GM19397 (cell line): ENCODE measurements around the gene S100Z.
"Not testable (repeated sequence)": the region's sequence is repeated elsewhere in the genome, so short reads cannot be mapped to it uniquely, and the experiment has no call there.

Experiments used
- ATAC-seq: cut with Tn5 transposase; IDR thresholded peaks from one replicate; pipeline ENCODE4 v1.9.1; 2021; ENCODE audit warnings: mild to moderate bottlenecking, moderate library complexity; ENCODE audit not compliant: unreplicated experiment

Gene S100Z

DNA sequence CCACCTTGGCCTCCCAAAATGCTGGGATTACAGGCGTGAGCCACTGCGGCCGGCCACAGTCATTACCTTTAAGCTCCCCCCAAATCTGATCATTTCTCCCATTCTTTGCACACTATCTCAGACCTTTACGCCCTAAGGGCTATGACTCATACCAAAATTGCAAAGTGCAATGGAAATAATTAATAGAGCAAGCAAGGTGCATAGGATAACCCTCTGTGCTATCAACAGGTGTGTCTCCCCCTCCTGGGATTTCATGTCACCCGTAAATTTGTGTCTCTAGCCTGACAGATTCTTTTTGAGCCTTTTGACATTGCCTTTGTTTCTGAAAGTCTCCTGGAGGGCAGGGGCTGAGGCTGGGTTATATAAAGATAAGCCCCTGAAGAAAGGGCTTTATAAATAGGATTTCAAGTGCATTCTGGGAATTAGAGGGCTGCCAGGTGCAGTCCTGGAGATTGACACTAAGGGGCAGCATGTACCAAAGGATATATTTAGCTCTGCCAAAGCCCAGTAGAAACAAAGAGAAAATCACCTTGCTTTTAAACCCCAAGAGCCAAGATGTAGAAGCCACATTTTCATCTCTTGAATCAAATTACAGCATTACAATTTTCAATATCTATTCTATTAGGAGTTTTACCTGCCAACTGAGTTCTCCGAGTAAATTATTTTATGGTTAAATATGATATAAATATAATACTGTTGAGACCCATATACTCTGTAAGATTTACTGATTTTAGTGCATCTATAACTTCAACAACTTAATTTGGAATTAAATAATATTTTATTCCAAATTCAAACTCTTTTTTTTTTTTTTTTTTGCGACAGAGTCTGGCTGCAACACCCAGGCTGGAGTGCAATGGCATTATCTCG is 18.2 kb downstream of the S100Z start:
- ATAC-seq: no peak

DNA sequence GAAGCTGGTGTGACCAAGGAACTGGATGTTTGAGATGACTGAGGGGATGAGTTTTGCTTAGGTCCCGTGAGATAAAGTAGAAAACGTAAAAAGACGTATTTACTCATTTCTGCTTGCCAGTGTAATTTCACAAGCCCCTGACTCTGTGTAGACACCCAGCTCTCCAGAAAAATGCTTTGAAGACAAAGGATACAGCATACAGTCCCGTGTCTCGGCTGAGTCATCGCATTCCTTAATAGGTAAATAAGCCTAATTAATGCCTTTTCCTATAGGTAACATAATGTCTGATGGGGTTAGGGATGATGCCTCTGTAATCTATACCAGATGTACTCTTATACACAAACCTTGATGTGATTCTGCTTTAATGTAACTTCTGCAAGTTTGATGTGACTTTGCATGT is 20.2 kb downstream of the S100Z start:
- no peak for ATAC-seq

DNA sequence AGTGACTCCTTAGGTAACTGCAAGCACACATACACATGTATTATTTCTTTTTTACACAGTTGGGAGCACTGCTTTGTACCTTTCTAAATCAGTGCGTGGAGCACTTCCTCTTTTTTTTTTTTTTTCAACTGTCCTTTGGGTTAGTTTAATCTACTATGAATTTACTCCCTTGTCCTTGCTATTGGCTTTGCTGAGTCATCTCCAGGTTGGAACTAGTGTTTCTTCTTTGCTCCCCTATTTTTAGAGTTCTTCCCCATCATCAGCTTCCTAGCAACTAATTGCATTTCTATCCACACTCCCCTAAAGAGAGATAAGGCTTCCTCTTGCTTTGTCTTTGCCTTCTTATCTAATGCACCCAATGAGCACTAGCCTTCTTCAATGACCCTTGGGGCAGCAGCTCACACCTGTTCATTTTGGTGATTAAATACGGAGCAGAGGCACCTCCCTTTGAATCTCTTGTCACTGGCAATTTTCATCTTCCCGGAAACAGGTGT is 24.3 kb downstream of the S100Z start:
- no peak for ATAC-seq

DNA sequence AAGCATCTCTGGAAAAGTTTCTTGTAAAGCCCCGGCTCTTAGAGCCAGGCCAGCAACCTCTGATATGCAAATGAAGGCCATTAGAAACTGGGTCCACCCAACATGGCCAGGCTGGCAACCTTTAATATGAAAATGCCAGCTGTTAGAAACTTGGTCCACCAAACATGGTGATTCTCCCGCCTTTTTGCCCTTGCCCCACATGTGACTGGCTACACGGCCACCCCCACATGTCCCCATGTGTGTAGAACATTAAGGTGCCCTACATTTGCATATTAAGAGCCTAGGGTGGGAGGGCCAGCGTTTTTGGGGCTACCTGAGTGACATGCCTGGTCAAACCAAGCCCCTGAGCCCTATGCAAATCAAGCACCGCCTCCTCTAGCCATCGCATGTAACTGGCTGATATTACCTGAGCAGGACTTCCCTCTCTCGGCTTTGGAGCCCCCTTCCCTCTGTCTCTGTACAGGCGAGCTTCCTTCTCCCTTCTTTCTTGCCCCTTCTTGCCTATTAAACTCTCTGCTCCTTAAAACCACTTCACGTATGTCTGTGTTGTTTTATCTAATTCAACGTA is 39.0 kb downstream of the S100Z start:
- no peak for ATAC-seq

DNA sequence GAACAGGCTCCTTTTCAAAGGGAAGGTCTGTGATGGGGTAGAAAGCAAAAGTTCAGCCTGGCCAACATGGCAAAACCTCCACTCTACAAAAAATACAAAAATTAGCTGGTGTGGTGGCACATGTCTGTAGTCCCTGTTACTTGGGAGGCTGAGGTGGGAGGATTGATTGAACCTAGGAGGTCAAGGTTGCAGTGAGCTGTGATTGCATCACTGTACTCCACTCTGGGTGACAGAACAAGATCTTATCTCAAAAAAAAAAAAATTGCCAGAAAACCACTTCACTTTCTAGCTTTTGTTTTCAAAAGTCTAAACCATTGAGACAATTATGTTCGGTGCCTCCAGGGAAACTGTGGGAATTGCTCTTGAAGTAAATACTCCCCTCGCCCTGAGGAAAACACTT is 43.5 kb downstream of the S100Z start:
- no peak for ATAC-seq

DNA sequence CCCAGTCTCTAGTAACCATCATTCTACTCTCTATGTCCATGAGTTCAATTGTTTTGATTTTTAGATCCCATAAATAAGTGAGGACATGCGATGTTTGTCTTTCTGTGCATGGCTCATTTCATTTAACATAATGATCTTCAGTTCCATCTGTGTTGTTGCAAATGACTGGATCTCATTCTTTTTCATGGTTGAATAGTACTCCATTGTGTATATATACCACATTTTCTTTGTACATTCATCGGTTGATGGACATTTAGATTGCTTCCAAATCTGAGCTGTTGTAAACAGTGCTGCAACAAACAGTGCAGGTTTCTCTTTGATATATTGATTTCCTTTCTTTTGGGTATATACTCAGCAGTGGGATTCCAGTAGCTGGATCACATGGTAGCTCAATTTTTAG is 46.4 kb downstream of the S100Z start:
- ATAC-seq: no peak

DNA sequence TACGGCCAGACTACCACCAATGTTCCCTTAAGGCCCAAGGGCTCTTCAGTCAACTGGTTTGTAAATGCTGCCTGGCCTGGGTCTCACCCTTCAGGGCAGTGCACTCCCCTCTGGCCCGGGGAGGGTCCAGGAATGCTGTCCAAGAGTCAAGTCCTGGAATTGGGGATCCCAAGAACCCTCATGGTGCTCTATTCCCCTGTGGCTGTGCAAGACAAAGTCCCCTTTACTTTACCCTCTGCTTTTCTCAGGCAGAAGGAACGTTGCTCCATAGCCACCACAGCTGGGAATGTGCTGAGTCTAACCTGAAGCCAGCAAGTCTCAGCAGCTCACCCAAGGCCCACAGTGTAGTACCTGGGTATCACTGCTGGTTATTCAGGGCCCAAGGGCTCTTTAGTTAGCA is 51.7 kb downstream of the S100Z start:
- ATAC-seq: no peak

DNA sequence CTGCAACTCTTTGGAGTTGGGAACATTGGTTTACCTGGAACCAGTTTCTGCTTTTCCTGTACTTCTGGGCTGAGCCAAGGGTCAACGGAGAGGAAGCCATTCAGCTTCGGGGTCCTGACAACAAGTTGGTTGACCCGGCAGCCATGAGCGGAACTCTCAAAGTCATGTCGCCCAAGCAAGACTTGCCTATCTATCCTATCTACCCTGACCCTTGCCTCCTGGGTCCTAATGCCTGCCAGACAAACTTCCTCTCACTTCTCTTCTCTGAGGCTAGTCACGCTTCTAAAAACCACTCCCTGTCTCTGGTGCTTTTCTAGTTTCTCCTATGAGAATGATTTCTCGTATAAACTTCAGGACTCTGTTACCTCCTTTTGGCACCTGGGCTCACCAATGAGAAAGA is 58.4 kb downstream of the S100Z start:
- ATAC-seq: no peak

DNA sequence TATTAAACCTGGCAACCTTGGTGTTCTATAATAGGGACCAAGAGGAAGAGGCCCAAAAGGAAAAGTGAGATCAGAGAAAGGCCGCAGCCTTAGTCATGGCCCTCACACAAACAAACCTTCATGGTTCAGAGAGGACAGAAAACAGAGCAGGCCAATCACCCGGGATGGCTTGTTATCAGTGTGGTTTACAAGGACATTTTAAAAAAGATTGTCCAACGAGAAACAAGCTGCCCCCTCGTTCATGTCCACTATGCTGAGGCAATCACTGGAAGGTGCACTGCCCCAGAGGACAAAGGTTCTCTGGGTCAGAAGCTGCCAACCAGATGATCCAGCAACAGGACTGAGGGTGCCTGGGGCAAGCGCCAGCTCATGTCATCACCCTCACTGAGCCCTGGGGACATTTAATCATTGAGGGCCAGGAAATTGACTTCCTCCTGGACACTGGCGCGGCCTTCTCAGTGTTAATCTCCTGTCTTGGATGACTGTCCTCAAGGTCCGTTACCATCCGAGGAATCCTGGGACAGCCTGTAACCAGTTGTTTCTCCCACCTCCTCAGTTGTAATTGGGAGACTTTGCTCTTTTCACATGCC is 60.6 kb downstream of the S100Z start:
- ATAC-seq: not testable (repeated sequence)

DNA sequence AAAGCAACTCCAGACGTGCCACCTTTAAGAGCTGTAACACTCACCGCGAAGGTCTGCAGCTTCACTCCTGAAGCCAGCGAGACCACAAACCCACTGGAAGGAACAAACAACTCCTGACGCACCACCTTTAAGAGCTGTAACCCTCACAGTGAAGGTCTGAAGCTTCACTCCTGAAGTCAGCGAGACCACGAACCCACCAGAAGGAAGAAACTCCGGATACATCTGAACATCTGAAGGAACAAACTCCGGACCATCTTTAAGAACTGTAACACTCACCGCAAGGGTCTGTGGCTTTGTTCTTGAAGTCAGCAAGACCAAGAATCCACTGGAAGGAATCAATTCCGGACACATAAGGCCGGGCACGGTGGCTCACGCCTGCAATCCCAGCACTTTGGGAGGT is 64.9 kb downstream of the S100Z start:
- ATAC-seq: not testable (repeated sequence)

DNA sequence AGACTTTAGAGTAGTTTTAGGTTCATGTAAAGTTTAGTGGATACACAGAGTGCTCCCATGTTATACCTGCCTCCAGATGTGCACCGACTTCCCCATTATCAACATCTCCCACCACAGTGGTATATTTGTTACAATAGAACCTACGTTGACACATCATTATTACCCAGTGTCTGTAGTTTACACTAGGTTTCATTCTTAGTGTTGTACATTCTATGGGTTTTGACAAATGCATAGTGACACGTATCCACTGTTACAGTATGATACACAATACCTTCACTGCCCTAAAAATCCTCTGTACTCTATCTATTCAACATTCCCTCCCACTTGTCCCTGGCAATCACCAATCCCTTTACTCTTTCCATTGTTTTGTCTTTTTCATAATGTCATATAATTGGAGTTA is 68.7 kb downstream of the S100Z start:
- ATAC-seq: no peak

DNA sequence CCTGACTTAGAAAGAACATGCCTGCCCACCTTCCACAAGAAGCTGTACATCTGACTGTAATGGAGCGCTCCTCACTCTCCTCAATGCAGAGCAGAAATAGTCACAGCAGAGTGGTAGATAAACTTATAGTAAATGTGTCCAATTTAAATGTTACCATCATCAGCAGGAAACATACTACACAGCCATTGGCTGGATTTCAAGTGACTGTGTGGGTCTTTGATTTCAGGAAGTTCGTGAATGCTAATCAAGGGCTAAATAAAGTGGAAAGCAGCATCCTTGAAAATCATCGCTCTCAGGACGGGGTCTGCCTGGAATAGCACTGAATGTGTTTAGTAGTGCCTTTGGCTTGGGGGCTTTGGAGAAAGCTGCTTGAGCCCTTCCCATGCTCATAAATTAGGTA is 70.7 kb downstream of the S100Z start:
- no peak for ATAC-seq

DNA sequence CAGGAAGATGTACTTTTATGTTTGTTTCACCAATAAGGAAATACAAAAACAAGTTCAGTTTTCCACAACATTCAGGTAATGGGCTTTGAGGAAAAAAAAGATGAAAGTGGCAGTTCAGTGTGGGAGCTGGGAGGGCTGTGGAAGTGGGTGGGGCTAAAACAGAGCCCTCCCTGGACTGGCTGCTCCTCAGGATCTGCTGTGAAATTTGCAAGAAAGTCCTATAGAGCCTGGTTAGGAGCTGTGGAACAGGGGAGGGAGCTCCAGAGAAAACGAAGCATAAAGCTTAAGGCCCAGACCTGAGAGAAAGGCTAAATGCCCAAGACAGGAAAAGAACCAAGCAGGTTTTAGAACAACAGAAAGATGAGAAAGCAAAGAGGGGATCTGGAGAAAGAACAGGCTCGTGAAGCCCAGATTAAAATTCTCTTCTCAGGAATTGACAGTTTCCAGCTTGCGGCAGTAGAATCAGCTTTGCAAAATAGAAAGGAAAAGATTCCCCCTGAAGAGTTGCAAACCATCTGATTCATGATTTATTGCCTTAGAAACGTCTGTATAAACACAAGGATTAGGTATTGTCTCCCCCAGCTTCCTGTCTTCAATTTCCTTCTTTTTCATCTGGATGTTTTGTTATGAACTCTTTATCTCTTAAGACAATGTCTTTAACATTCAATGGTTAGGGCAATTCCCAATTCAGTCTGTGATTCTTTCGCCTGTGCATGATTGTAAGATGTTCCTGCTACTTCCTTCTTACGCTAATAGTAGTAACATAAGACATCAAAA is 76.7 kb downstream of the S100Z start:
- ATAC-seq: no peak

DNA sequence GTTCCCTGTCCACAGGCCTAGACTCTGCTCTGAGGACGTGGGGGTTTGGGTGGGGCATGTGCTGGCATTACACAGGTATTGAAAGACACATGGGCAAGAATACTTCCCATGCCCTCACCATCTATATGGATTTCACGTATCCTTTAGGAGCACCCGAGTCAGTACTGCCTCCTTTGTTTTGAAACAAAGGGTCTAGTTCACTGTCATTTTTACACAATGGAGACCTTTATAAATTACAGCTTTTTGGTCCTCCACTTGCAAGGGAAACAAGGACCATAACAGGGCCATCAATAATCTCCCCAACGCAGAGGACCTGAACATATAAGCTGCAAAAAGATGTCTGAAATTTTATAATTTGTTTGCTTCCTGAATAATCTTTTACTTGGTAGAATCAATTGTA is 78.1 kb downstream of the S100Z start:
- ATAC-seq: no peak

DNA sequence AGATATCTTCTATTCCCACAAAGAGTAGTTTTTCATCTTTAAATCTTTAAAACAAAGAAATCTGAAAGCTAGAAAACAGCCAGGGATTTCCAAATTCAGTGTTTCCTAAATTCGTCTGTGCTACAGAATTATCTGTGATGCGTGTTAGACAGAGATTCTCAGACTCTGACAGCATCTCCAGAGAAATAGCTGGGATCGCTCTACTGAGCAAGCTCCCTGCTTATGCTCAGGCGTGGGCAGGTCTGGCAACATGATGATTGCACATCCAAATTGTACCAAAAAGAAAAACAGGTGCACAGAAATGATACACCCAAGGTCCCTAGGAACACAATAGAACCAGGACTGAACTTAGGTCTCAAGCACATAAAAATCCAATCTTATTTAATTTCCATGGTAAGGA is 80.3 kb downstream of the S100Z start:
- no peak for ATAC-seq

DNA sequence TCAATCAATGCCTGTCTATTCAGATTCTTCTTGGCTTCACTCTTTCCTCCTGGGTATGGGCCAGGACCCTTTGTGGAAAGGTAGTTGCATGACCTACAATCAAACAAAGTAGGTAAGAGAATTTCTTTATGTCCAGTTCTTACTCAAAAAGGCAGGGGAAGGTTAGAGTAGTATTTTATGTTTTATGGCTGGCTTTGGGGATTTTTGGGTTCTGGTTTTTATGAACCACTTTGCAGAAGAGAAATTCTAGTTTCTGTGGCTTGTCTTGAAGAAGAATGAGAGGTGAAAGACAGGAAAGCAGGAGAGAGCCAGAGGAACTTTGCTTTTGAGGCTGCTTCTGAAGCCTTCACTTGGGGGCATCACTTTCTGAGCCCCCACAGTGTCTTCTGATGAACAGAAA is 88.4 kb downstream of the S100Z start:
- no peak for ATAC-seq

DNA sequence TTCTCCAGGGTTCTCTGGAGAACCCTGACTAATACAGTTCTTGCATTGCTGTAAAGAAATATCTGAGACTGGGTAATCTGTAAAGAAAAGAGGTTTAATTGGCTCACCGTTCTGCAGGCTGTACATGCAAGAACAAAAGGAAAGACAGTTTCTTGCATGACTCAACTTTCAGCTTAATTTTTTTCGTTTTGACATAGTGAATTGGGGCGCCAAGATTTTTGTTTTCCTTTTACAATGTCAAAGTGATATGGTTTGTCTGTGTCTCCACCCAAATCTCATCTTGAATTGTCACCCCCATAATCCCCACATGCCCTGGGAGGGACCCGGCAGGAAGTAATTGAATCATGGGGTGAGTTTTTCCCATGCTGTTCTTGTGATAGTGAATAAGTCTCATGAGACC is 91.2 kb downstream of the S100Z start:
- ATAC-seq: no peak

DNA sequence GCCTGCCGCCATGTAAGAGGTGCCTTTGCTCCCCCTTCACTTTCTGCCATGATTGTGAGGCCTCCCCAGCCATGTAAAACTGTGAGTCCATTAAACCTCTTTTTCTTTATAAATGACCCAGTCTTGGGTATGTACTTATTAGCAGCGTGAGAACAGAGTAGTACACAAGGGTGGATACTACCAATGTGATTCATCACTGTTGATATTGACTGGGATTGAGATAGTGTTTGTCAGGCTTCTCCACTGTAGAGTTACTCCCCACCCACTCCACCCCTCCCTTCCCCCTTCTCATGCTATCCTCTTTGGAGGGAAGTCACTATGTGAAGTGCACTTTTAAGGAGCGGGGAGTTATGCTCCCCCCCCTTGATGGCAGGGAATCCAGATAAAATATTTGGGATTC is 91.6 kb downstream of the S100Z start:
- no peak for ATAC-seq

DNA sequence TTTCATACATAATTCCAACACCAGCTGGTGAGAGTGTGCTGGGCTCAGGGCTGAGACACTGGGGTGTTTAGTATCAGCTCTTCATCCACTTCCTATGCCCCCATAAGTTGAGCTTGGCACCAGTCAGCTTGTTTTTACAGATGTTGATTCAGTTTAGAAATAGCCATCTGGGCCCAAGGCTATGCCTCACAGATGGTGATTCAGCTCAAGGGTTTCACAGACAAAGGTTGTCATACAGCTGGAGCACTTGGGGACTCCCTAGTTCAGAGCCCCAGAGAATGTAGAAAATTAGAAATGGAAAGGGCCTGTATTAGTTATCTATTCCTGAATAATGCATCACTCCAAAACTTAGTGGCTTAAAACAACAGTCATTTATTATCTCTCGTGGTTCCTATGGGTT is 92.8 kb downstream of the S100Z start:
- ATAC-seq: no peak

DNA sequence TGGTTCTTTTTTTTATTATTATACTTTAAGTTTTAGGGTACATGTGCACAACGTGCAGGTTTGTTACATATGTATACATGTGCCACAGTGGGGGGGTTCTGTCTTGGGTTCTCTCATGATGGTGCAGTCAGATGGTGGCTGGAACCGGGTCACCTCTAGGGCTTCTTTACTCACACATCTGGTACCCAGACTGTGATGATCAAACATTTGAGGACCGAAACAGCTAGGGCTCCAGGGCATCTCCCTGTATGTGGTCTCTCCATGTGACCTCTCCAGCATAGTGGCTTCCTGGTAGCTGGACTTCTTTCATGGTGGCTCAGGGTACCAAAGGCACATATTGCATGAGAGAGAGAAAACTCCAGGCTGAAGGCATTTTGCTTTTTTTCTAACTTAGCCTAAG is 93.2 kb downstream of the S100Z start:
- ATAC-seq: no peak

DNA sequence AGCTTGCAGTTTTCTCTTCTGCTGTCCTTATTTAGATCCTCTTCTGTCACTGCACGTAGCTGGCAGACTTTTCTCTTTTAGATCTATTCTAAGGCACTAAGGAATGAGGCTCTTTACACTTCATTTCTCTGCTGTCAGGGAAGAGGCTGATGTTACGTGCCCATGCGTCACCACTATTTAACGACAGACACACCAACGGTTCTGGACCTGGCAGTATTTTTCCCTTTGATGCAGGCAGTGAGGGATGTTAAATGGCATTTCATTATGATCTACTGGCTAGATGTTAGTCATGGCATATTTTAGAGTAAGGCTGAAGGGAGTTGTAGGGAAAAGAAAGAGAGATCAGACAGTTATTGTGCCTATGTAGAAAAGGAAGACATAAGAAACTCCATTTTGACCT is 94.8 kb downstream of the S100Z start:
- ATAC-seq: no peak
